ENCODE data around the gene ZKSCAN4. TPM values are rescaled to one million over a fixed set of nuclear protein-coding genes. Genes with fewer than 3 reads are reported as not detected.

The ZKSCAN4 gene
- total RNA-seq: 10.3 TPM

DNA sequence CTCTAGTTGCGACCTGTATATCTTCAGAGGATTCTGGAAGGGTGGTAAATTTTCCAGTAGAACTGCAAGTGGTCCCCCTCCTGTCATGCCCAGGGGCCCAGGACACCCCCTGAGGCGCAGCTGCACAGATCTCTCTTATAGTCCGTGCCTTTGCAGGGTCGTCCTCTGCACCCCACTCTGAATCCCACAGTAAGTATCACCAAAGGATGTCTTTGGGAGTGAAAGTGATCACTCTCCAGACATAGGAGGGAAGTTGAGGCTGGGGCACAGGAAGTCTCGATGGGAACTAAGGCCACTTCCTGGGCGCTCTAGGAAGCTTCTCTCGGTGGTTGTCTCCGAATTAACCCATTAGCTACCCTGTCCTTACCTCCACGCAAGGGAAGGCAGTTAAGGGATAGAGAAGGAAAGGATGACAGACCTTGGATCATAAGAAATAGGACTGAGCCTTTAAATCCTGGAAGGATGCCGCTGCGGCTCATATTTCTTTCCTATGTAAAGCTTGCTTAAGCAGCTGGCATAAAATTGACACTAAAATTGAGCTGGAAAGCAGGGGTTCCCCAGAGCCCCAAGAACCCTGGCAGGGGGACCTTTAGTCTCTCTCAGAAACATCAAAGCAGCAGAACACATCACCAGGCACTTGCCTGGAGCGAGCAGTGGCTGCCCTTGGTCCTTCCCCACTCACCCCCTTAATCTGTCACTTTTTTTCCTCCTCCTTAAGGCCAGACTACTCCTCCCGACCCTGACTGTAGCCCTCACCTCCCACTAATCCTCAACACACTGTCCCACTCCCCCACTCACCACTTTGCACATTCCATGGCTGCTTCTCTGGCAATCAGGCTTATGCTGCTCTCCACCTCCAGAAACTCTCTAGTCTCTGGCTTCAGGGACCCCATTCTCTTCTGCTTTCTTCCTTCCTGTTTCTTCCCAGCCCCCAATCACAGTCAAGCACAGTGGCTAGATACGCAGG is at the start of gene ZKSCAN4:
Gene ZKSCAN4 (minus strand): TSS at position 261 of the 967 bp plus-strand sequence. CDS start 289 bp downstream, outside the sequence.
- DNase-seq: peak; percentile 39

DNA sequence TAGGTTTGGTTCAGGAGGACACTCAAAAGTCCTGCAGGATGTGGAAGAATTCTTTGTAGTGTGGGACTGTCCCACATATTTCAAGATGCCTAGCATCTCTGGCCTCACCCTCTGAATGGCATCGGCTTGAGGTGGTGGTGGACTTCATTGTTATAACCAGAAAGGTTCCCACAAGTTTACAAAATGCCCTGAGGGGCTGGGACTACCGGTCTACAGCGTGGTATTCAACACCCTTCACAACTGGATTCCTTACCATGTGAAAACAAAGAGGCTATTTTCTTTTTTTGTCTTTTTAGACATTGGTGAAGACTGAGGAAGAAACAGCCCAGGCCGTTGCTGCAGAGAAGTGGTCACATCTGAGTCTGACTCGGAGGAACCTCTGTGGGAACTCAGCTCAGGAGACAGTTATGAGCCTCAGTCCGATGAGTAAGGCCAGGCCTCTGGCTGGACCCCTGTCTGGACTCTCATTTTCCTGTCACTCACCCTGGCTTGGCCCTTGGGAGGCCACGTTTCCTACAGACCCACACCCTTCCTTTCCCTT is 44.5 kb upstream of the ZKSCAN4 start:
- no peak for DNase-seq

DNA sequence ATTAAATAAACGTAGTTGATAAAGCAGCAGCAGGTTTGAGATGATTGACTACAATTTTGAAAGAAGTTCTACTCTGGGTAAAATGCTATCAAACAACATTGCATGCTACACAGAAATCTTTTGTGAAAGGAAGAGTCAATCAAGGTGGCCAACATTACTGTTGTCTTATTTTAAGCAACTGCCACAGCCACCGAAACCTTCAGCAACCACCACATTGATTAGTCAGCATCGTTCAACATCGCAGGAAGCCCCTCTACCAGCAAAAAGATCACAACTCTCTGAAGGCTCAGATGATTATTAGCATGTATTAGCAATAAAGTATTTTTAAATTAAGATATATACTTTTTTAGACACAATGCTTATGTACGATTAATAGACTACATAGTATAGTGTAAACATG is 43.3 kb upstream of the ZKSCAN4 start:
- no peak for DNase-seq

DNA sequence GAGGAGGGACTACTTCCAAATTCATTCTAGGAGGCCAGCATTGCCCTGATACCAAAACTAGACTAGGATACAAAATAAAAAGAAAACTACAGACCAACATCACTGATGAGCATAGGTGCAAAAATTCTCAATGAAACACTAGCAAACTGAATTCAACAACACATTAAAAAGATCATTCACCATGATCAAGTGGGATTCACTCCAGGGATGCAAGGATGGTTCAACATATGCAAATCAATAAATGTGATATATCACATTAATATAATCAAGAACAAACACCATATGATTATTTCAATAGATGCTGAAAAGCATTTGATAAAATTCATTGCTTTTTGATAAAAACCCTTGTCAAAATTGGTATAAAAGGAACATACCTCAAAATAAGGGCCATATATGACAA is 39.5 kb upstream of the ZKSCAN4 start:
- no peak for DNase-seq

DNA sequence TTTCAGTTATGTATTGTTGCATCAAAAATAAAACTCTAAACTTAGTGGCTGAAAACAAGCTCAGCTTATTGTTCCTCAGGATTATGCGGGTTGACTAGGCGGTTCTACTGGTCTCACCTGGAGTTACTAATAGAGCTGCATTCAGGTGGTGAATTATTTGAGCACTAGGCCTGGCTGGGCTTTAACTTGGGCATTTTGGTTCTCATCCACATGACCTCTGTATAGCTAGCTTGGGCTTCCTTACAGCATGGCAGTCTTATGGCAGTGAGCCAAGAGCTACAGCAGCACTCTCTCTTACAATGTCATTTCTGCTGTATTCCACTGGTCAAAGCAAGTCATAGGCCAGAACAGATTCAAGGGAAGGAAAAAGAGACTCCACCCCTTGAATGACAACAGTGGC is 30.9 kb upstream of the ZKSCAN4 start:
- DNase-seq: no peak

DNA sequence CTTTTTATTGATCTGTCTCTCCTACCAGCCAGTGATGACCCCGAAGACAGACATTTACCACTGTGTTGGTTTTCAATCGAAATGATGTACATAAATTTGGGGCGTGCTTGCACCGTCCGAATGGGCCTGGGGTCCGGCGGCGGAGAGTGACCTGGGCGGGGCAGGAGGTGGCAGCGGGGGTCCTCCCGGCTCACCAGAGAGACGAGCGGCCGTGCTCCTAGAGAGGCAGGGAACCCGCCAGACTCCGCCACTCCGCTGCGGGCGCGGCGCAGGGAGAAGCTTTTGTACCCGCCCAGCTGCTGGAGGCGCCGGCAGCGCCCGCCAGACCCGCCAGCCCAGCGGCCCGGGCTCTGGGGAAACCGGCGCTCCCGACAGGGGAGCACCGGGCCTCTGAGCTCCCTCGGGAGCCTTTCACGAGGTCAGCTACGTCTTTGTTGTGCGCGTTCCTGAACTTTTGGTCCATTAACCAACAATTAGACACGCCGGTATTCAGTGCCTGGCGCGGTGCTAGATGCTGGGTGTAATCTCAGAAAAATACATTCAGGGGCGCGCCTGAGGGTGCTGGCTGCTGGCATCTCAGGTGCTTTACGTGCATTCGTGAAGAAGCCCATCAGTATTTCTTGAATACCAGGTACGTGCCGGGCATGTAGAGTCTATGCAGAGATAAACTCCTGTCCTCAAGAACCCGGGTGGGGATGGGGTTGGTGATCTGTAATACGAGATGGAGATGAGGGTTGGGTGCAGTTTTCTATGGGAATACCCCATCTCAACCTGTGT is 29.4 kb upstream of the ZKSCAN4 start, which contains the start of gene PGBD1:
Gene PGBD1 (plus strand): TSS at position 285 of the 777 bp plus-strand sequence. CDS start 2,242 bp downstream, outside the sequence.
- DNase-seq: peak; percentile 60

DNA sequence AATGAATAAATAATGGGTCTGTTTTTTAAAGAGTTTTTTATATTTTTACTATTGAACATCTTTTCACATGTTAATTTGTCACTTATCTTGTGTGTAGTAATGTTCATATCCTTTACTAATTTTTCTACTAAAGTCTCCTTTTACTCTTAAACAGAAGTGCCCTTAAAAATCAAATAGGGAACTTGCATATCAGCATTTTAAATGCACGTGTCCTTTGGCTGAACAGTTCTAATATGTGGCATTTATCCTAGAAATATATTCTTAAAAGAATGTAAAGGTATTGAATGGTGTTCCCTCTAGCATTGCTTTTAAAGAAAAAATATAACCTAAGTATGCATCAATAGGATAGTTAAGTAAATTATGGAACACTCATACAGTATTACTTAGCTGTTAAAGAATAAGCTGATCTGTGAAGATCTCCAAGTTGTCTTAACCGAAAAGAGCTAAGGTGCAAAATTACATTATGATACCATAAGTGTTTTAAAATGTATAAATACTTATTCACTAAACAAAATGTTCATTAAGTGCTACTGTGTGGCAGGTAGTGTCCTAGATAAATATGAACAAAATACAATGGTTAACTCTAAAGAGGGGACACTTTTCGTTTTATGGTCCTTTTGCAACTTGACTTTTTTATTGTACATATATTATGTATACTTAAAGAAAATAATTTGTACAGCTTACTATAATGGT is 28.7 kb upstream of the ZKSCAN4 start:
- DNase-seq: no peak

DNA sequence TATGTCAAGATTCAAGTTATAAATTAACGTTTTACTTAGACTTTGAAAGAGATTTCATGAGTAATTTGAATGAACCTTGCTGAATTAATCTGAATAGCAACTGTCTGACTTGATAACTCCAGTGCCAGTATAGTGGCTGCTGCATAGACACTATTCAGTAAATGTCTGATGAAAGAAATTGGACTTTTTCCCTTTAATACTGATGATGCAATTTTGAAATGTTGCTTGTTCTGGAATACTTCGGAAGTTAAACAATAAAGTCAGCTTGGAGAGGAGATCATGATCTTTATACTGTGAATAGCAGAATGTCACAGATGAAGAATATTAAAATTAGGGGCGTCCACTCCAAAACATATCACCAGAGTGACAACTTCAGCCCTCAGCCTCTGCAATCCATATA is 25.7 kb upstream of the ZKSCAN4 start:
- DNase-seq: no peak

DNA sequence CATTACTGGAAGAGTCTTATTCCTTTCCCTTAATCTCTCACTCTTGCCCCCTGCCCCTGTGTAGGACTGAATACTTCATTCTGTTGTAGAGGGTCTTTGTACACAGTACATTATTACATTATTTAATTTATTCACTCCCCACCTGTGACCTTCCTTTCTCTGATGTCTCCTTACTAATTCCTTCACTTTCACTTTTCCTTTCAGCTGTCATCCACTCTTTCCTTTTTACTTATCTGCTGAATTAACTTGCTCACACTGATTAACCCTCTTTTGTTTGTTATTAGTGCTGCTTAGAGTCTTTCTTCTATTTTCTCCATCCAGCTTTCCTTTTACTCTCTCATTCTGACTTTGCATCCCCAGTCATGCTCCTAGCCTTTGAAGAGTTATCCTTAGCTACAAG is 22.8 kb upstream of the ZKSCAN4 start:
- no peak for DNase-seq

DNA sequence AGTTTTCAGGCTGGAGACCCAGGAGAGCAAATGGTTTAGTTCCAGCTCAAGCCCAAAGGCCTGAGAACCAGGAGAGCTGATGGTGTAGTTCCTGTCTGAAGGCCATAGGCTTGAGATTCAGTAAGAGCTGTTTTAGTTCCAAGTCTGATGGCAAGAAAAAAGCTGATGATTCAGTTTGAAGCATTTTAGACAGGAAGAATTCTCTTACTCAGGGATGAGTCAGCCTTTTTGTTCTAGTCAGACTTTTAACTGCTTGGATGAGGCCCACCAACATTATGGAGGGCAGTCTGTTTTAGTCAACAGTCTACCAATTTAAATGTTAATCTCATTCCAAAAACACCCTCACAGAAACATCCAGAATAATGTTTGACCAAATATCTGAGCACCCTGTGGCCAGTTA is 17.4 kb upstream of the ZKSCAN4 start:
- DNase-seq: no peak

DNA sequence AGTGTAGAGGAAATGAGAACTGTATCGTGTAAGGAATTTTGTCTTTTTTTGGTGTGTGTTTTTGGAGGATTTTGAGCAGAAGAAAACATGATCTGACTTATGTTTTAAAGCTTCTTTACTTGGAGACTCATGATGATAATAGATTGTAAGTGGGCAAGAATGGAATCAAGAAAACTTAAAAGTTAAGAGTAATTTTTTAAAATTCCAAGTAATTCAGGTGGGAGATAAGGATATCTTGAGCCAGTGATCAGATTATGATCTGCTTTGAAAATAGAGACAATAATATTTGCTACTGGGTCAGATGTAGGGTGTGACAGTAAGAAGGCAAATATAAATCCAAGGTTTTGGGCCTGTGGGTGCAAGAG is 15.6 kb upstream of the ZKSCAN4 start:
- no peak for DNase-seq

DNA sequence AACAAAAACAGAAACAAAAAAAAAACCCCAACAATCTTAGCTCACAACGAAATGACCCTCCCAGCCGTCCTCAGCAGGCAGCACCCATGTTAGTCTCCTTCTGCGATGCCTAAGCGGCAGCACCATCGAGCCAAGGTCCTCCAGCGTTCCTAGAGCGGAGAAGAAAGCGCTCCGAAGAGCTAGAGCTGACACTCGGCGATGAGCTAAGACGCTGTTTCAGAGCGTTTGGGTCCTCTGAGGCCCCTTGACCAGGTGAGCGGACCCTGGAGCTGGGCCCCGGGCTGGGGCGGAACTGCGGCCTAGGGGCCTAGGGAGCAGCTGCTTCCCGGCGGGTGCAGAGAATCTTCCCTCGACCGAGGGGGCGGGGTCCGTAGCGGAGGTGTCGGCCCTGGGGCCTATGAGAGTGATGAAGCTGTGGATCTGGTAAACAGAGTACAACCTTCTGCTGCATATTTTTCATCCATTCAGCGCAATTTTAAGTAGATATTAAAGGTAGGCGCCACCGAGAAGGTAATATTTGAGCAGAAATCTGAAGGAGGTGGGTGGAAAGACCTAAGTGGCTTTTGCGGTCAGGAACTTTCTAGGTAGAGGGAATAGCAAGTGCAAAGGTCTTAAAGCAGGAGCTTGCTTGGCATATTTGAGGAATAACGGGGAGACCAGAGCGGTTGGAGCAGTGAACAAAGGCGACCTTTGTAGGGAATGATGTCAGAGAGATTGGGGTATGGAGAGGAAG is 15.1 kb upstream of the ZKSCAN4 start, which contains the start of gene ZSCAN26:
Gene ZSCAN26 (plus strand): TSS at position 182 of the 733 bp plus-strand sequence. CDS start 4,777 bp downstream, outside the sequence.
- peak; percentile 69 for DNase-seq

DNA sequence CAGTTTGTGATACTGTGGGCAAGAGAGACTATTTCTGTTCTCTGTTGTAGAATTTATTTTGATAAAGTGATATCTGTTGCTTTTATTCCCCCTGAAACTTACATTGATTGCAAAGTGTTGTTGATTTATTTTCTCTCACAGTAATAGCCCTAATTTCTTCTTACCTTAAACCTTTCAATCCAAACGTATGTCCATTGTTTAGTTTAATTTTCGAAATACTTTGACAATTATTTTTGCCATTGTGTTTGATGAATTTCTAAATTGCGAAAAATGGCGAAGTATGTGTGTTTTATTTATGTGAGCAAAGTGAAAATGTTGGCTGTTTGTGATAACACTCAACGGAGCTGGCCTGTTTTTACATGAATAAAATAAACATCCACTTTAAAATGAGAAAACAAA is 14.5 kb upstream of the ZKSCAN4 start:
- no peak for DNase-seq

DNA sequence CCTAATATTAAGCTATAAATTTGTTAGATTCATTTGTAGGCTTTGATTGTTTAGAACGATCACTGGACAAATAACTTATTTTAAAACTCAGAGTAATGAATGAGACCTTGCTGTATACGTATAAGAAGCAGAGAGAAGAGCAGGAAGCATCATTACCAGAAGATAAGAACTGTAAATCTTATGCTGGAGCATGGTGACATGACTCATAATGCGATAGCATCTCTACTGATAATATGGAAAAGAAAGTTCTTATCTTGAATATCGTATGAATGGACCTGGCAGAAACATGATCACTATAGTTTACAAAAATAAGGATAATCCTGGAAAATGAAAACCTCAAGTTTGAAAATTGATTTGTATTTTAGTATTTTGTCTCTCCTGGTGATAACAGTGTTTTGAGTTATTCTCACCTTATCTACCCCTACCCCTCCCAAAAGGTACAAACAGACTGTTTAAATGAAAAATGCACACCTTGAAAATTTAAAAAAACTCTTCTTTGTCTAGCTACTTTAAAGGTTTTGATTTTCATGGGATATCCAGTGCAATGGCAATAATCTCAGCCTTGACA is 12.8 kb upstream of the ZKSCAN4 start:
- no peak for DNase-seq

DNA sequence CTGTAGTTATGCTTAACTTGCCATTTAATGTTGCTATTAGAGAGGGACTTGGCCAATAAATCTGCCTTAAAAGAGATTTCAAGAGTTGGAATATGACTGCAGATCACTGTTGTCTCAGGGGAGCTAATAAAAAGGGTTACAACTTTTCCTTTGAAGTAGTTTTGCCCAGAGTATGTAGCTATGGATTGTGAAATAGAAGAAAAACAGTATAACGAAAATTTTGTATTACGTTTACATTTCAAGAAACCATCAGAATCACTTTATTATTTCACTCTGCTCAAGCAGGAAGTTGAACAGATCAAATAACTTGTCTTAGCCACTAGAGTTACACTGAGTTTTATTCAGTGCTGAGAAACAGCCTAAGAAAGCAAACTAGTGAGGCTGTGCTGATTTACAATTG is 11.9 kb upstream of the ZKSCAN4 start:
- no peak for DNase-seq

DNA sequence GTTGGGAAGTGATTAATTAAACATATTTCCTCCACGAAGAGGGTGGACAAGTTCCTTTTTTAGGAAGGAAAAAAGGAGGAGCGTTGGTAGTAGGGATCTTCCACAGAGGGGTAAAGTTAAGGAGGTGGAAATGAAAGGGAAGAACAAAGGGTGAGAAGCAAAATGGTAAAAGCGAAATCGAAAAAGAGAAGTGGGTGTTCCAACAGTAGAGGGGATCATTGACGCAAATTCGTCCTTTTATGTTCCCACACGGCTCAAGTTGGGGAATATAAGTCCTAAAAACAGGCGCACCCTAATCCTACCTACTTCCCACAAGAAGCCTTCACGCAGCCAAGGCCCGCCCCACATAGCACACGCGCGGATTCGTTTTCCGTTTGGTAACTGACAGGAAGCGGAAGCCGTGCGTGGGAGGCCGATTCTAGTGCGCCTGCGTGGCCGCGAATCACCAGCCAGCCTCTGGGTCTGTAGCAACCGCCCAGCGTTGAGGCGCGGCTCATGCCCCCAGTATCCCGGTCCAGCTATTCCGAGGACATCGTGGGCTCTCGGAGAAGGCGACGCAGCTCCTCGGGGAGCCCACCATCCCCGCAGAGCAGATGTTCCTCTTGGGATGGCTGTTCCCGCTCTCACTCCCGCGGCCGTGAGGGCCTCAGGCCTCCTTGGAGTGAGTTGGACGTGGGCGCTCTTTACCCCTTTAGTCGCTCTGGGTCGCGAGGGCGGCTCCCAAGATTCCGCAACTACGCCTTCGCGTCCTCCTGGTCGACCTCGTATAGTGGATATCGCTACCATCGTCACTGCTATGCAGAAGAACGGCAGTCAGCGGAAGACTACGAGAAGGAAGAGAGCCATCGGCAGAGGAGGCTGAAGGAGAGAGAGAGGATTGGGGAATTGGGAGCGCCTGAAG is 7.1 kb upstream of the ZKSCAN4 start, which contains the start of gene NKAPL:
Gene NKAPL (plus strand): TSS at position 421 of the 901 bp plus-strand sequence. CDS start 75 bp downstream, at position 496.
- DNase-seq: peak; percentile 53

DNA sequence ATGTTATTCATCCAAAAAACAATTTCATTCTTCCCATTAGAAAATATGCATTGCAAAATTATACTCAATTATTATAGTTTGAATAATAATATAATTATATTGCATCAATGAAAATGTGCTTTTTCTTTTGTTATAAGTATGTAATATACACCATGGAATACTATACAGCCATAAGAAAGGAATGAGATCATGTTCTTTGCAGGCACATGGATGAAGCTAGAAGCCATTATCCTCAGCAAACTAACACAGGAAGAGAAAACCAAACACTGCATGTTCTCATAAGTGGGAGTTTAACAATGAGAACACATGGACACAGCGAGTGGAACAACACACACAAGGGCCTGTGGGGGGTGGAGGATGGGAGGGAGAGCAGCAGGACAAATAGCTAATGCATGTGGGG is 5.0 kb upstream of the ZKSCAN4 start:
- no peak for DNase-seq

DNA sequence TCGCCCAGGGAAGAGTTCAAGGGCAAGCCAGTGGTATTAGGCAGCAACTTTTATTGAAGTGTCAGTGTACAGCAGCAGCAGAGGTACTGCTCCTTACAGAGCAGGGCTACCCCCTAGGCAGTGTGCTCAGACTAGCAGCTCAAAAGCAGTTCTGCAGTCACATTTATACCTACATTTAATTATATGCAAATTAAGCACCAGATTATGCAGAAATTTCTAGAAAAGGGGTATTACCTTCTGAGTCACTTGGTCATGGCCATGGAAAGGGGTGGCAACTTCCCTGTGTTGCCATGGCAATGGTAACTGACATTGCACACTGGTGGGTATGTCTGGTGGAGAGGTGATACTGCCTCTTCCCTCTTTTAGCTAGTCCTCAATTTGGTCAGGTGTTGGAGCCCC is 2.1 kb upstream of the ZKSCAN4 start:
- DNase-seq: no peak

DNA sequence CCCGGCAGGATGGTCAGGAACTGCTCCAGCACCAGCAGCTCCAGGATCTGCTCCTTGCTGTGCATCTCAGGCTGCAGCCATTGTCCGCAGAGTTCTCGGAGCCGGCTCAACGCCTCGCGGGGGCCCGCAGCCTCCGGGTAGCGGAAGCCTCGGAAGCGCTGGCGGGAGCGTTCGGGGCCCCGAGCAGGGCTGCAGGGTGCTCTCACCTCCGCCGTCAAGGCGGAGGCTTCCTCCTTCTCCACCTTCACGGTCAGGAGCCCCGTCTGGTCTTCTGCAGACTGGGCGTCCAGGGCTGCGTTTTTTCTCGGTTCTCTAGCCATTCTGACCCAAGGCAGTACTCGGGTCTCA is 434 bp downstream of the ZKSCAN4 start:
- peak; percentile 15 for DNase-seq

DNA sequence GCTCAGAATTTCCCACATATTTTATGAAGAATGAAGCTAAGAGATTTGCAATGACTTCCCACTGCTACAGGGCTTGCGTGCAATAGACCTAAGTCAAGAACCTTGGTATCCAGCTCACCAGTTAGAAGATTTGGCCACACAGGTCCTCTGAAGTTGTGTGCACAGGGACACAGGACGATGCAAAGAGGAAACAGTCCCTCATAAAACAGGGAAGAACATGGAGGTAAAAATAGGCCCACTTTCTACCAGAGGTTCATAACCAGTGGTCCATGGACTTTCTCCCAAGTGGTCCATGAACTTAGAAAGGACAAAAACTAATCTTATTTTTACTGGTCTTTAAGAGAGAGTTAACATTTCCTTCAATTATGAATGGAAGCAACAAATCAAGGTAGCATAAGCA is 1.3 kb downstream of the ZKSCAN4 start:
- no peak for DNase-seq
